ENCODE data around the gene ANKRD27. TPM values are rescaled to one million over a fixed set of nuclear protein-coding genes. Genes with fewer than 3 reads are reported as not detected.
"Not testable (repeated sequence)": the region's sequence is repeated elsewhere in the genome, so short reads cannot be mapped to it uniquely, and the experiment has no call there.

The ANKRD27 gene
- total RNA-seq, 1 donor from 2014 or later: 24.1 TPM

DNA sequence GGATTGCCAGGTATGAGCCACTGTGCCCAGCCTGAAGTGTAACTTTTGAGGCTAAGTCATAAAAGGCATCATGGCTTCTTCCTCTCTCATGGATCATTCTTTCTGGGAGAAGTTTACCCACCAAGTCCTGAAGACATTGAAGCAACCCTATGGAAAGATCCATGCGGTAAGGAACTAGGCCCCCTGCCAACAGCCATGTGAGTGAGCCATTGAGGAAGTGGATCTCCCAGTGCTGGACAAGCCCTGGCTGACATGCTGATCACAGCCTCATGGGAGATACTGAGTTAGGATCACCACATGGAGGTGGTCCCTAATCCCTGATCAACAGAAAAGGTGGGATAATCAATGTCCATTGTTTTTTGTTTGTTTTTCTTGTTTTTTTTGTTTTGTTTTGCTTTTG, 13.3 kb upstream of the ANKRD27 start:
- DNase-seq (ENCODE audit: low spot score): no peak

DNA sequence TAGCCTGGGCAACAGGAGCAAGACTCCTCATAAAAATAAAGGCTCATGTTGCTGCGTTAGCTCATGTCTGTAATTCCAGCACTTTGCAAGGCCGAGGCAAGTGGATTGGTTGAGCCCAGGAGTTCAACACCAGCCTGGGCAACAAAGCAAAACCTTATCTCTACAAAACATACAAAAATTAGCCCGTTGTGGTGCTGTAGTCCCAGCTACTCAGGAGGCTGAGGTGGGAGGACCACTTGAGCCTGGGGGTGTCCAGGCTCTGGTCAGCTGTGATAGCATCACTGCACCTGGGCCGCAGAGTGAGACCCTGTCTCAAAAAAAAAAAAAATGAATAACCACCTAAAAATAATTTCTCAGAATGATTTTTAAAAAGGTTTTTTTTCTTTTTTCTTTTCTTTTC, 12.7 kb upstream of the ANKRD27 start:
- DNase-seq (ENCODE audit: low spot score): no peak

DNA sequence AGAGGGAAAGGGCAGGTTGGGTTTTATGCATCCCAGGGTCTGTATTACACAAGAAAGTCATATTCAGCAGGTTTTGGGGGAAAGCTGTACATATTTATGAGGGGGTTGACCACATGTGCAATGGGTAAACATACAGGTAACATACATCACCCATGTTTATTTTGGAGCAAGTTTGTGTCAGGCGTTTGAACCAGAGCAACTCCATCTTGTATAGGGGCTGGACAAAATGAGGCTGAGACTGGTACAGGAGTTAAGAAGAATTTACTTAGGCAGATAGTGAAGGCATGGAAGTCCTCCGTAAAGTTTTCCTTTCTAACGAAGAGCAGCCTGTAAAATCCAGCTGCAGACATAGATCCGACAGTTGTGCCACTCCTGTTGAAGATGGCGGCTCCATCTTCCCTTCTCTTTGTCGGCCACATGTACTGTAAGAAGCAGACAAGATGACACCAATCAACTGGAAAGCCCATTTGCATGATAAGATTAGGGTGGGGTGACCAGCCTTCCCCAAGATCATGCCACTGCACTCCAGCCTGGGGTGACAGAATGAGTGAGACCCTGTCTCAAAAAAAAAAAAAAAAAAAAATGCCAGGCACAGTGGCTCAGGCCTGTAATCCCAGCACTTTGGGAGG, 12.0 kb upstream of the ANKRD27 start:
- no peak for DNase-seq (ENCODE audit: low spot score)

DNA sequence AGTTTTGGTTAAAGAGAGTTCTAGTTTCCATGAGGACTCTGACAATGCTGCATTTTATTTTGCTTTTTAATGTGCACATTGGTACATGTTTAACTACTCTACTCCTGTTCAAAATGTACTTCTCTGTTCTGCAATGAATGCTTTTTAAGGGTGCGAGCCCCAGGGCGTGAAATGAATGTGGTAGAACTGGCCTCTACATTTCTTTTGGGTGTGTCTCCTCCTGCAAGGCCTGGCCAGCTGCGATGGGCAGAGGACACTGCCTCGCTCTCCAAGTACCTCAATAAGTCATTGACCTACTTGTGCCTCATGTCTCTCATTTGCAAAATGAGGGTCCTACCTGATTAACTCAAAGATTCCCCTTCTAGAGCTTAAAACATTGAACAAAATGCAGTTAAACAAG, 7.3 kb upstream of the ANKRD27 start:
- DNase-seq (ENCODE audit: low spot score): no peak

DNA sequence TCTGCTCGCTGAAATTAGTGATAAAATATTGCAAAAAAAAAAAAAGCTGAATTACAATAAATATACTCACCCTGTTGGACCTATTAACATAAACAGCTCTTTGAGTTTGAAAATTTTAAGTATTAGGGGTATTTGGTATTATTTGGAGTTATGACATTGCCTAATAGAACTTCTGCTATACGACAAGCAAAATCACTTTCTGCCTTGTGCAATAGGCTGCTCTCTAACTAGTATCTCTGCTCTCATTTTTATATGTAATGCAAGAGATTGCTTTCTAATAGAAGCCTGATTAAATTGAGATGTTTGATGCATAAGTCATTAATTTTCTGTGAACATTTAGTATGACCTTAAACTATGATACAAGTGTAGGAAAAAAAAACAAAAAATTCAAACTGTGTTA, 6.0 kb upstream of the ANKRD27 start:
- DNase-seq (ENCODE audit: low spot score): no peak

DNA sequence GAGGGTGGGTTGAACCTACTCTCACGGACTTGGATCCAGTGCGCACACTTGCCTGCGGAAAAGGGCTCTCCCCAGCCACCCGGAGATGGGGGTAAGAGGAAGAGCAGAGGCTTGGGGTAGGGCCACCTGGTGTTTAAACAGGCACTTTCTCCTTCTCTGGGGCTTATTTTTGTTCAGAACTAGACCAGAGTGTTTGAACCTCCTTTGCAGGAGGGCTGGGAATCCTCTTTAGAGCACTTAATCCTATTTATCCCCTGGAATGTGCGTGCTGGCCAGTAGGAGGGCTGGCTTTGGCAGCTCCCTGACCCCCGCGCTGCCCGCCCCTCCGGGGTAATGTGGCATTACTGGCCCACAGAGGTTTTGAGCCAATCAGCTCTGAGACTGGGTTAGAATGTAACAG, 2.7 kb upstream of the ANKRD27 start:
- DNase-seq (ENCODE audit: low spot score): no peak

DNA sequence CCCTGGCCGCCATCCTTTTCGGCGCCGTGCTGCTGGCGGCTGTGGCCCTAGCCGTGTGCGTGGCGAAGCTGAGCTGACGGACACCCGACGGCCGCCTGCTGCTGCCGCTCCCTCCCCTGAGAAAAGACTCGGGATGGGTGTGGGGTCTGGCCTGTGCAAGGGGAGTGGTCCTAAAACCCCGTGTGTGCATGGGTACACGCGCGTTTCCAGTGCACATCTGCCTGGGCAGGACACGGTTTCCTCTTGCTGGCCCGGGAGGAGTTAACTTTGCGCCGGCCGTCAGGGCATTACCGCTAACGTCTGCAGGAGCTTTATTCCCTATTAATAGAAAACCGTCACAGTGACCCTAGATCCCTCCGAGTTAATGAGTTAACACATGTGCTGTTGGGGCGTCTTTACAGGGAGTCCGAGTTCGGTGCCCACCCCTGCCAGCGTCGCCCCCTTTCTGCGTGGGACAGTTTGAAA, 1.9 kb upstream of the ANKRD27 start:
- DNase-seq (ENCODE audit: low spot score): no peak

DNA sequence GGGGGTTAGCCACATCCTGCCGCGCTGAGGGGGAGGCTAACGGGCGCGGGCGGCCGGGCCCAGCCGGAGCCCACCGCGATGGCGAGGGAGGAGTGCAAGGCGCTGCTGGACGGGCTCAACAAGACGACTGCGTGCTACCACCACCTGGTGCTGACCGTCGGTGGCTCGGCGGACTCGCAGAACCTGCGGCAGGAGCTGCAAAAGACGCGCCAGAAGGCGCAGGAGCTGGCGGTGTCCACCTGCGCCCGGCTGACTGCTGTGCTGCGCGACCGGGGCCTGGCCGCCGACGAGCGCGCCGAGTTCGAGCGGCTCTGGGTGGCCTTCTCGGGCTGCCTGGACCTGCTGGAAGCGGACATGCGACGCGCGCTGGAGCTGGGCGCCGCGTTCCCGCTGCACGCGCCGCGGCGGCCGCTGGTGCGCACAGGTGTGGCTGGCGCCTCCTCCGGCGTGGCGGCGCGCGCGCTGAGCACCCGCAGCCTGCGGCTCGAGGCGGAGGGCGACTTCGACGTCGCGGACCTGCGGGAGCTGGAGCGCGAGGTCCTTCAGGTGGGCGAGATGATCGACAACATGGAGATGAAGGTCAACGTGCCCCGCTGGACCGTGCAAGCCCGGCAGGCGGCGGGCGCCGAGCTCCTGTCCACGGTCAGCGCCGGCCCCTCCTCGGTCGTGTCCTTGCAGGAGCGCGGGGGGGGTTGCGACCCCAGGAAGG, 1.4 kb upstream of the ANKRD27 start:
- DNase-seq (ENCODE audit: low spot score): no peak

DNA sequence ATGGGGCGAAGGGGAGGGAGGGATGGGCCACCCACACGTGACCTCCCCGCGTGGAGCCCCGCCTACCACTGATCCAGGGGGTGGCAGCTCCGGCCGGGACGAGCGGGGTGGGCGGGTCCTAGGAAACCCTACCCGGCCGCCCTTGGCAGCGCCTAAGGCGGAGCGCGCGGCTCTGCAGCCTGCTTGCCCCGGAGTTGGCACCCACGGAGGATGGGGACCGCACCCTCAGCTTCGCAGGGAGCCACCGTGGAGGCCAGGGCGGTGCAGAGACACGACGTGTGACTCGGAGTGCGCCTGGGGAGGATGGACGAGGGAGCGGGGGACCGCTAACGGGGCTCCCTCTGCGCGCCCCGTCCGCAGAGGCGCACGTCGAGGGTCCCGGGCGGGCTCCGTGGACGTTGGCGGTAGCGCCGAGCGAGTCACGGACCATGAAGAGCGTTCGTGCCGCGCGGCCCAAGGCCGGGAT, 773 bp upstream of the ANKRD27 start, which contains the start of gene RGS9BP:
Gene RGS9BP (plus strand): TSS at position 129 of the 466 bp plus-strand sequence. CDS start 416 bp downstream, outside the sequence.
- DNase-seq (ENCODE audit: low spot score): peak; percentile 60

DNA sequence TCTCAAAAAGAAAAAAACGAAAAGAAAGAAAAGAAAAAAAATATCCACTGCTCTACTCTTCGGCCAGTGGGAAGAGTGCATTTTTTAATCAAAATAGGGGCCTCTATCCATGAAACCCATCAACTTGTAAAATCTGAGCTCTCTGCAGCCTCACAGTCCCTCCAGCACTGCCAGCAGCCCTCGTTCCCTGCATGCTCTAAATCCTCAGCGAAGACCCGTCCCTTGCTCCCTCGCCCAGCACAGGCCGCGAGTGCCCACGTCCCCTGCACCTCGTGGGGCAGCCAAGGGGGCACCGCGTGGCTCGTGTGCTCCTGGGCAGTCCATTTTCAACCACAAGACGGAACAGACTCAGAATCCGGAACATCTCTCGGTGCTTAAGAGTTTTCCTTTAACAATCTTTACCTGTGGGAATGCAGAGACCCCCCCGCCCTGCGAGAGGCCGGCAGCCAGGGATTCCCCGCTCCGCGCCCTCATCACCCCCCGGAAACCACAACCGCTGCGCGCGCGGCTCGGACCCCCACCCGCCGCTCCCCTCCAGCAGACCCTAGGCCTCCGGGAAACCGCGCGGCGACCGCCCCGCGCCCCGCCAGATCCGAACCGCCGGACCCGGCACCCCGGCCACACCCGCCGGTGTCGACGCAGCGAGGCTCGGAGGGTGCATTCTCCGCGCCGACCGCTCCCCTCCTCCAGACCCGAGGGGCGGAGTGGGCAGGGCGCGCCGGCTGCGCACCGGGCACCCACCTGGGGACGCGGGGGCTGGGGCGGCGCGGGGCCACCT, 638 bp downstream of the ANKRD27 start:
- DNase-seq (ENCODE audit: low spot score): no peak

DNA sequence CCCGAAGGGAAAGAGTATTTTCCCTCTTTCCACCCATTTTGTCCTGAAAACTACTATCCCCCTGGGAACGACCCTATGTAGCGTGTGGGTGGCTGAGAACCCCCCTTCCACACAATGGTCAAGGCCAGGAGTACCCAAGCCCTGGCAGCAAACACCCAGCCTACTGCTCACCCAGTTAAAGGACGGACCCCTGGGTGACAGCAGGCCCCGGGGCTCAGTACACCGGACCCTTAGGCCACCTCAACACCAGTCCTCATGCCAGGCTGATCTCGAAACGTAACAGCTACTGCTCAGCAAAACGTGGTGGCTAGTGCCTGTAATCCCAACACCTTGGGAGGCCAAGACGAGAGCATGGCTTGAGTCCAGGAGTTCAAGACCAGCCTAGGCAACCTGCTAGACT, 1.4 kb downstream of the ANKRD27 start:
- DNase-seq (ENCODE audit: low spot score): no peak

DNA sequence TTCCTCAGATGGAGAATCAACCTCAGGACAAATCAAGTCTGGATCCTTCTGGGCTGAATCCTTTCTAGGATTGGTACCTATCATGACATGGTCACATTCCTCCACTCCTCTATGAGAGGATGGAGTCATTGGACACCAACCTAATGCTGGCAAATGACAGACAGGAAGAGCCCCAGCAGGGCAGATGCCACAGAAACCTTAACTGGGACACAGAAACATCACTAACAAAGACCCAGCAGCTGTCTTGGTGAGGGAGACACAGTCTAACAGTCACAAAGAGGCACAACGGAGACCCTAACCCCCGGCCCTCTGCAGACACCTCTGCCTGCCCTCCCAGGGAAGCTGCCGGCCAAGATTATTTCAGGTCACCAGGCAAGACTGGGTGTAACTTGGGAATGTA, 2.1 kb downstream of the ANKRD27 start:
- DNase-seq (ENCODE audit: low spot score): no peak

DNA sequence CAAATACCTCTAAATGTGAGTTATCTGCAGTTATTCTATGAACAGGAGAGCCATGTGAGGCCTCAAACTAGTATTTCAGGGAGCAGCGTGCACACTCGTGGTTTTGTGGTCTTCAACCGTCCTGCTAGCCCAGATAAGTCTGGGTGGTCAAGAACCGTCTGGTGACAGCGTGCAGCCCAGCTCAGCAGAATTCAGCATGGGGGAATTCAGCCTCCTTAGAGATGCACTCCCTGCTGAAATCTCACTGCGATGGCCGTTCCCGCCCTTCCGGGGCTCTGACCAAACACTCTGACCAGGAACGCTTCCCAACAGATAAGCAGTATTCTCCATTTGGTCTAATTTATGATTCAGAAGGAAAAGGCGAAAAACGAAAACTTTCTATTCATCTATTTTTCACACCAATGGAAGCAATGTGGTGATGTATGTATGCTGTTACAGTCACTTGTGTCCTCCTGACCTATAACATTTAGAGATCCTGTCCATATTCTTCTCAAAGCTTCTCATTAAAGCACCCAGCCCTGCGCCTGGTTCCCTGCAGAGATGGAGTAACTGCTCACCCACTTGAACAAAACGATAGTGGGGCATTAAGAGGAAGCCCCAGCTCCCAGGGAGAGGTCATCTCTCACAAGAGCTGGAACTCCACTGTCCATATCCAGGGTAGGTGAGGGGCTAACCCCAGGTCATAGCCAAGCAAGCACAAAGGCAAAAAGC, 2.9 kb downstream of the ANKRD27 start:
- no peak for DNase-seq (ENCODE audit: low spot score)

DNA sequence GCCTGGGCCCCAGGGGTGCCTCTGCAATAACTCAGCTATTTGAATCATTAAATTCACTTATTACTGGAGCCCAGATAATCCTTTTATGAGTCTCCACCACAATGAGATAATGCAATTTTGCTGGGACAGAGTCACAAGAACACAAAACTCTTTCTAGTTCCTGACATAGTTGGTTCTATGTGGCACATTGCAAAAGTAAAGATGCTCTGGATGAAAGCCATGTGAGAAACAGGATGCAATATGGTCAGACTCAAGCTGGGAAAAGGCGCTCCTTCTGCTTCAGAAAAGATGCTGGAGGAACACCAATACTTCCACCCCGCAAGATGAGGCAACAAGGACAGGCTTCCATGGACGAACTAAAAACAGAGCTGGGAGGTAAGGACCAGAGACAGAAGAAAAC, 5.7 kb downstream of the ANKRD27 start:
- DNase-seq (ENCODE audit: low spot score): no peak

DNA sequence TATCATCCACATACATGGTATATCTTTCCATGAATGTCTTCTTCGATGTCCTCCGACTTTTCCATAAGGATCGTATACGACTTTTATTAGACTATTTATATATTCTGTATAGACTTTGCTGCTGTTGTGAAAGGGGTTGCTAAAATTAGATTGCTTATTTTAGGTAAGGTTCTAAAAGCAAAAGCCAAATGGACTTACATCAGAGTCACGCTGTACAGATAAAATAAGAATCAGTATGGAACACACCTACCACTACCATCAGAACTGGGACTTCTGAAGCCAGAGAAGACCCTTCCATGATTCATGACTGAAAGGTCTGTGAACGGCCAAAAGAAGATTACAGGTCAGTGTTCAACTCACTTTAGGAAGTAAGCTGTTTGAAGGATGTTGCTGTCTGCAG, 8.9 kb downstream of the ANKRD27 start:
- DNase-seq (ENCODE audit: low spot score): no peak

DNA sequence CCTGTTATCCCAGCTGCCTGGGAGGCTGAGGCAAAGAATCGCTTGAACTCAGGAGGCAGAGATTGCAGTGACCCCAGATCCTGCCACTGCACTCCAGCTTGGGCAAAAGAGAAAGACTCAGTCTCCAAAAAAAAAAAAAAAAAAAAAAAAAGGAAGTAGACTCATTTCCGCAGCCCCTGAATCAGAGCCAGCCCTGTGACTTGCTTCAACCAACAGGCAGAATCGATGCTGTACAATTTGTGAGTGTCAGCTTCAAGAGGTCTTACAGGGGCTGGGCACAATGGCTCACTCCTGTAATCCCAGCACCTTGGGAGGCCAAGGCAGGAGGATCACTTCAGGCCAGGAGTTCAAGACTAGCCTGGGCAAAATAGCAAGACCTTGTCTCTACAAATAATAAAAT, 12.8 kb downstream of the ANKRD27 start:
- no peak for DNase-seq (ENCODE audit: low spot score)

DNA sequence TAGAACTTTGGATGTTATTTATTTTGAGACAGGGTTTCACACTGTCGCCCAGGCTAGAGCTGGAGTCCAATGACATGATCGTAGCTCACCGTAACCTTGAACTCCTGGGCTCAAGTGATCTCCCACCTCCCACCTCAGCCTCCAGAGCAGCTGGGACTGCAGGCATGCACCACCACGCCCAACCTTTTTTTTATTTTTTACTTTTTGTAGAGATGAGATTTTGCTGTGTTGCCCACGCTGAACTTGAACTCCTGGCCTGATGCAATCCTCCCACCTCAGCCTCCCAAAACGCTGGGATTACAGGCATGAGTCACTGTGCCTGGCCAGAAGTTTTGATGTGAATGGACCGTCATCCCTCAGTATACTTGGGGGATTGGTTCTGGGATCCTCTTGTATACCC, 13.7 kb downstream of the ANKRD27 start:
- no peak for DNase-seq (ENCODE audit: low spot score)

DNA sequence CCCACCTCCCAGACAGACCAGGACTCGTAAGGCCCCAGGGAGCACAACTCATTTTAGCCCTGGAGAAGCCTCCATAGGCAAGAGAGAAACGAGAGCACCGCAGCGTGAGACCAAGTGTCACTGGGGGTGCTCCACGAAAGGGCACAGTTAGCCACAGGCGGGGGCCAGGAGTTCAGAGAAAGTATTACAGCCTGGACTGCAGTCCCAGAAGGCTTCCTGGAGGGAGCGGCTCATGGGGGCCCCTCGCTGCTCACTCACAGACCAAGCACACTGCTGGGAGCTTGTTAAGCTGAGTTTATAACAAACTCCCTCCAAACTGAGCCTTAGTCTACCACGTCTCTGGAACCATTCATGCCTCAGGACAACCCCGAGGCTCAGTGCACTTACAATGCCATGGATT, 16.5 kb downstream of the ANKRD27 start:
- DNase-seq (ENCODE audit: low spot score): no peak

DNA sequence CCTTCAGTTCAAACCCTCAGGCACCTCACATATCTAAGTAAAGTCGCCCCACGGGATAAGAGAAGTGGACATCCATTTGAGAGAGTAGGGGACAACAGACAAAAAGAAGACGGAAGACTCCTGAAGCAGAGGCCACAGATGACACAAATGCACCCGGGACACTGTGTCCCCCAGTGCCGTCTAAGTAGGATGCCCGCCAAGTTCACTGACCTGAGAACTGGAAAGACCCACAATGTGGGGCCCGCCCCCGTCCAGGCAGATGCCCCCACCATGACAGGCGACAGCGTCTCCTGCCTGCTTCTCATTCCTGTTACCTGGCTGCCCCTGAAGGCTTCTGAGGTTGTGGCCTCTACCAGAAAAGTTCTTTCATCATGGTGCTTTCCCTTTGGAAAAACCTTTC, 16.9 kb downstream of the ANKRD27 start:
- DNase-seq (ENCODE audit: low spot score): no peak

DNA sequence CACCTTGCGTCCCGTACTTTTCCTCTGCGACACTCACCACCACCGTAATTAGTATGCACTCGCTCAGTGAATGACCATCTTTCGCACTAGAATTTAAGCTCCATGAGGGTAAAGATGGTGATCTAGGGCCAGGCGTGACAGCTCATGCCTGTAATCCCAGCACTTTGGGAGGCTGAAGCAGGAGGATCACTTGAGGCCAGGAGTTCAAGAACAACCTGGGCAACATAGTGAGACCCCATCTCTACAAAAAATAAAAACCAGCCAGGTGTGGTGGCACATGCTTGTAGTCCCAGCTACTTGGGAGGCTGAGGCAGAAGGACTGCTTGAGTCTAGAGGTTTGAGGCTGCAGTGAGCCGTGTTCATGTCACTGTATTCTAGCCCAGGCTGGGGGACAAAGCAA, 18.6 kb downstream of the ANKRD27 start:
- DNase-seq (ENCODE audit: low spot score): not testable (repeated sequence)

DNA sequence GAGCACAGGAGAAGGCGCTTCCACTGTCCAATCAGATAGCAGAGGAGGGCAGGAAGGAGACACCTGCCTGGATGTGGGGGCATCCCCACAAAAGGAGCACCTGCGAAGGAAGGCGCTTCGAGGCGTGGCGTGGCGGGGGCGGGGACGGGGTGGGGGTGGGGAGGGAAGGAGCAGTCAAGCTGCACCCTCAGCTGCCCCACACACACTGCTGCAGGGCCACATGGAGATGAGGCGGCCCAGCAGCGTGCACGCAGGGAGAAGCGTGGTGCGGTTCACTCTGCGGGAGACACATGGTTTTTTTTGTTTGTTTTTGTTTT, 21.4 kb downstream of the ANKRD27 start:
- DNase-seq (ENCODE audit: low spot score): no peak

DNA sequence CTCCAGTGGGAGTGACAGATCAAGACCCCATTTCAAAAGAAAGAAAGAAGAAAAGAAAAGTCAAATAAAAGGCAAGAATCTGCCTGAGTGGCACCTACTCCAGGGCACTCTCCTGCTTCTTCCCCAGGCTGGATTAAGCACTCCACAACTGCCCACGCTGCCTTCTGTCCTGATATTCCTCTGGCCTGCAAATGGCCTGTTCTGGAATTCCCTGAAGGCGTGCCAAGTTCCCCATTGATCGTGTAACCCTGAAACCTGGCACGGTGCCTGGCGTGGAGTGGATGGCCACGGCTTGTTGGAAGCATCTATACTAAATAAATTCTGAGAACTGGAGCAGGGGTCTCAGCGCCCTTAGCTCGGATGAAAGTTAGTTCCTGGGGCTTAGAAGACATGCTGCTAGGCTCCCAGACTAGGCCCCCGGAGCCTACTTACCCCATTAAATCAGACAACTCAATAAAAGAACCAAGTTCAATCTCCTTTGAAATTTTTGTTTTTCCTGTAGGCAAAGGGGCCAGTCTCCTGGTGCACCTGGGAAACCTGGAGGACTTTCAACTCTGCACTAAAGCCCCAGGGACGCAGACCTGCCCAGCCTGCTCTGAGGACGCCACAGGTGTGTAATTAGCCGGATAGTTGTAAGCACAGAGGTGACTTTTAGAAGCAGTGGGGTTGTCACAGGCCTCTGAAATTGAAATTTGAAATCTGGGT, 21.9 kb downstream of the ANKRD27 start:
- DNase-seq (ENCODE audit: low spot score): peak; percentile 82

Data from mucosa of gallbladder (tissue), 1 donor.